GM20431 (cell line): ENCODE results near the gene LATS2.
"Not testable (repeated sequence)": the region's sequence is repeated elsewhere in the genome, so short reads cannot be mapped to it uniquely, and the experiment has no call there.

ENCODE experiments used
- in situ Hi-C: fragments of 300-500 bp; cut with MseI, MboI; formaldehyde crosslinking; loops from one replicate; pipeline ENCODE4 v1.15.0; 2020; ENCODE audit warnings: low sequenced_read_pairs; ENCODE audit not compliant: unreplicated experiment

Gene LATS2

DNA sequence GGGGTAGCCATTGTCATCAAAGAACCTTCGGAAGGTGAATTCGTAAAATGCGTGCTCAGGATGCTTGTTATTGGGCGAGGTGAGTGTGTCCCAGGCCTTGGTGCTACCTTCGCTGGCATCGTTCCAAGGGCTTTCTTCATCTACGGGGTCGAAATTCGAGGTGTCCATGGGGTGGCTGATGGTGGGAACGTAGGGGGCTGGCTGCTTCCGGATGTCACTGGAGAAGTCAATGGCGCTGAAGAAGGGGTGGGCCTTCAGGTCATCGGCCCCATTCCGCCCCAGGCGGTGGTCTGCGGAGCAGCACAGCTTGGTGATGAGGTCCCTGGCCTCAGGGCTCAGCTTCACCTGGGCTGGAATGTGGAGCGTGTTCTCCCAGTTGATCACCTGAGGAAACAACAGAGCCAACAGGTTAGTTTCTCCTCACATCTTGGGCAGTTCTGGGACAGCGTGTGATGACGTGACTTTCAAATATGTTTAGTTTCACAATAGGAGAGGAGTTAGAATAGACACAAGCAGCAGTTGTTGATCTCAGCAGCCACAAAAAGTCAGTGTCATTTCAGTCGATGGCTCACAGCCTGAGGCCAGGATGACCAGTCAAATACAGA lies 86.3 kb downstream of the LATS2 start:
- in situ Hi-C loops, result no loop called here

DNA sequence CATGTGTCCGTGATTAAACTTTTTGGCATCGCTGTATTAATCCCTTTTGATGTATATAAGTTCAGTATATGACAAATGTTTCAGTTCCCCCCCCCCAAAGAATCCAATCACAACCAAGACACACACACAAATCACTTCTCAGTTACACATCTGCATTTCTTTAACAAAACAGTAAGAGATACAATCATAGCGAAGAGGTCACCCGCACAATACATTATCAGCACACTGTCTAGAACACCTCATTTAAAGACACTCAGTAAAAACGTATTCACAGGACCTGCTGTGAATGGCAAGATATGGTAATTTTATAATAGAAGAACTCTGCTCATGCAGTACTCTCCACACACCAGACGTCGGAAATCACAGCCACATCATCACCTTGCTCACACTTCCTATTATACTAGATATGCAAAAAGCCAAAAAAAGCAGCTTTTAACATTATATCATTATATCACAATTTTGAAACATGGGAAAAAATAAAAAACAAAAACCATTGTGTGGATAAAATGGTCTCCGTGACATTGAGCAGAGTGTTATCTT lies 87.4 kb downstream of the LATS2 start:
- in situ Hi-C loops, result no loop called here

DNA sequence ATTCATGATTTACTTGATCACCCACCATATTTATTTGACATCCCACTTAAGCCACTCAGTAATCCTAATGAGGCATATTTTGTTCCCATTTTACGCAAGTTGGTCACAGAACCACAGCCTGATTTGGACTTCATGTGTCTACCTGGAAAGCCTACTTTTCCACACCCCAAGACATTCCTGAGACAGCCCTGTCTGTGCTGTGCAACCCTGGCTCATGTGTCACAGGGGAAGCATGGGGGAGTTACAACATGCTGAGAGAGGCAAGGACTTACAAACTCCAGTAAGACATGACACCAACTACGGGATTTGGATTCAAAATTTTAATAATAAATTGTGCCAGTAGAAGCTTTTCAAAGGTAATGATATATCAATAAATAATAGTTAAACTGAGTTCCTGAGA lies 88.7 kb downstream of the LATS2 start:
- in situ Hi-C loops, result no loop called here

DNA sequence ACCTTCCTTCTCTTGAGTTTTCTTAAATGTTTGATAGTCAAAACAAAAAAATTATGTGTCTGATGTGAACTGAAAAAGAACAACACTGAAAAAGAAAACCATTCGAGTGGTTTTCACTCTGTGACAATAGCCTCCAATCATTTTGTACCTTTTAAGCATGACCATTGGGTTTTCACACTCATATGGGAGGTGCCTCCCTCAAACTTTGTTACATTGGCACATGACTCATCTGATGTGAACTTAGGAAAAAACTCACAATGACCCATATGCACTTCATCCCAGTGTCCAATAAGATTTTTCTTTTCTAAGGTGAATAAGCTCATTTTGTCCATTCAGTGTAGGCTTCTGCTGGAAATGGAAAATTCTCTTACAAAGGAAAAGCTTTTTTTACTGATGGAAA lies 92.2 kb downstream of the LATS2 start:
- in situ Hi-C loops, result no loop called here

DNA sequence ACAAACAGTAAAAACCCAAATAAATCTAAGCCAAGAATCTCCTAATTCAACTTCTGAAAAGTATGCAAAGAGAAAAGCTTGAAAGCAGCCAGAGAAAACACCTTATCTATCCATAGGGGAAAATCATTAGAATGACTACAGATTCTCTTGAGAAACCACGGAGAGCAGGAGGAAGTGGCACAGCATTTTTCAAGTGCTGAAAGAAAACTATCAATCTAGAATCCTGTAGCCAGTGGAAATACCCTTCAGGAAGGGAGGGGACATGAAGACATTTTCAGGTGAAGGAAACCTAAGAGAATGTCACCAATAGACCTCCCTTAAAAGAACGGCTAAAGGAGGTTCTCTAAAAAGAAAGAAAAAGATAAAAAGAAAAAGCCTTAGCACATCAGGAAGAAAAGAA lies 92.6 kb downstream of the LATS2 start:
- in situ Hi-C loops, result no loop called here

DNA sequence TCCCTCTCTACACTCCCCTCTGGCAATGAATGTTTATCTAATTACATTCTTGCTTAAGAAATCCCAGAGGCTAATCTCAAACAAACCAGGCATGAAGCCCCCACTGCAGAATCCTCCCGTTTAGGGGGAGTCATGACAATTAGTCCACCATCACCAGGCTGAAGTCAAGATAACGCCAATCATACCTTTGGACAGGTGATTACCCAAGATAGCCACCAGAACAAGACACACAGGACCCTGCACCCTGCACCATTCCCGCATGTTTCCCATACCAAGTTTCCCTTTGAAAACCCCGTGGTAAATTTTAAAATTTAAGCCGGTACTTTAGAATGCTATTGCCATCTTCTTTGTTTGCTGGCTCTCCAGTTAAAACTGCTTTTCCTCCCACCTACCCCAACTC lies 94.0 kb downstream of the LATS2 start:
- in situ Hi-C loops, result no loop called here

DNA sequence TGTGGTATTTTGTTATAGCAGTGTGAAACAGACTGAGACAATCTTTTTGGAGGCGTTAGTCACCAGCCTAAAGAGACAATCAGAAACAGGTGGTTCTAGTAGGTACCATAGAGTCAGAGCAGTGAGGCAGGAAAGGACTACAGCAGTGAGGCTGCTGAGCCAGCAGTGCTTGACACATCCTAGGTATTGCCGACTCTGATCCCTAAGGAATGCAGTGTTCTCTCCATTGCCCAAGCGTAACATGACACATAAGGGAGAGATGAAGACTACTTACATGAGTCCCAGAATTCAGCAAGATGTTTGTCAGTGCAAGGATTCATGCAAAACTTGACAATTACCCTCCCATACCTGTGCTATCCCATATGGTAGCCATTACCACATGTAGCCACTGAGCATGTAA lies 96.5 kb downstream of the LATS2 start:
- in situ Hi-C loops, result no loop called here

DNA sequence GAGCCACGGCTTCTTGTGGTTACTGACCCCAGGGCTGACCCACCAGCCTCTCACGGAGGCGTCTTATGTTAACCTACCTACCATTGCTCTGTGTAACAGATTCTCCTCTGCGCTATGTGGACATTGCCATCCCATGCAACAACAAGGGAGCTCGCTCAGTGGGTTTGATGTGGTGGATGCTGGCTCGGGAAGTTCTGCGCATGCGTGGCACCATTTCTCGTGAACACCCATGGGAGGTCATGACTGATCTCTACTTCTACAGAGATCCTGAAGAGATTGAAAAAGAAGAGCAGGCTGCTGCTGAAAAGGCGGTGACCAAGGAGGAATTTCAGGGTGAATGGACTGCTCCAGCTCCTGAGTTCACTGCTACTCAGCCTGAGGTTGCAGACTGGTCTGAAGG lies 99.7 kb downstream of the LATS2 start:
- in situ Hi-C loops, result not testable (repeated sequence)

DNA sequence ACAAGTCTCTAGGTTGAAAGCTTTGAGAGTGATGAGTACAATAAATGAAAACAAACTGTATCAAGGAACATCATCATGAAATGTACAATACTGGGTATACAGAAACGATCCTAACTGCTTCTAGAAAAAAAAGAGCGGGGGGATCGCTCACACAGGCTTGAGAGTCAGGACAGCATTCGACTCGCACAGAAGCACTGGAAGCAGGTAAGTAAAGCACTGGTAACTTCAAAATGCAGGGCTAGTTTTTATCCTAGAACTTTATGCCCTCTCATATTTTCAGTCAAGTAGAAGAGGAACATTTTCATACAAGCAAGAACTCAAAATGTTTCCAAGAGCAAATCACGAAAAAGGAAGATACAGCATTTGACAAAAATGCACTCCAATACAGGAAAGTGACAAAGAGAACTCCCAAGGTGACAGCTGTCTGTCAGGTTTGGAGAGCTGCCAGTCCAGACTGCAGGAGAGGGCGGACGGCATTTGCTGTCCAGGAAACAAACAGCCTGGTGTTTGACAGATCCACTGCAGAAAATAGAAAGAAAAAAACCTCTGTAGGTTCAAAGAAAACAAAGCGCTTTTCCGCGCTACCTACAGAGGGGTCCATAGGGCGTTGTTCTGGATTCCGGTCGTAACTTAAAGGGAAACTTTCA lies 100.6 kb downstream of the LATS2 start:
- in situ Hi-C loops, result no loop called here

DNA sequence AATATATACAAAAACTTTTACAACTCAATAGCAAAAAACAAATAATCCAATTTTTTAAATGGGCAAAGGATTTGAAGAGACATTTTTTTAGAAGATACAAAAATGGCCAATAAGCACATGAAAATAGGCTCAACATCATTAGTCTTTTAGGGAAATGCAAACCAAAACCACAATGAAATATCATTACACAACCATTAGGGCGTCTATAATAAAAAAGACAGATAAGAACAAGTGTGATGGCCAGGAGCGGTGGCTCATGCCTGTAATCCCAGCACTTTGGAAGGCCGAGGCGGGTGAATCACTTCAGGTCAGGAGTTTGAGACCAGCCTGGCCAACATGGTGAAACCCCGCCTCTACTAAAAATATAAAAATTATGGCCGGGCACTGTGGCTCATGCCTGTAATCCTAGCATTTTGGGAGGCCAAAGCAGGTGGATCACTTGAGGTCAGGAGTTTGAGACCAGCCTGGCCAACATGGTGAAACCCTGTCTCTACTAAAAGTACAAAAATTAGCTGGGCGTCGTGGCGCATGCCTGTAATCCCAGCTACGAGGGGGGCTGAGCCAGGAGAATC lies 104.3 kb downstream of the LATS2 start:
- in situ Hi-C loops, result not testable (repeated sequence)

DNA sequence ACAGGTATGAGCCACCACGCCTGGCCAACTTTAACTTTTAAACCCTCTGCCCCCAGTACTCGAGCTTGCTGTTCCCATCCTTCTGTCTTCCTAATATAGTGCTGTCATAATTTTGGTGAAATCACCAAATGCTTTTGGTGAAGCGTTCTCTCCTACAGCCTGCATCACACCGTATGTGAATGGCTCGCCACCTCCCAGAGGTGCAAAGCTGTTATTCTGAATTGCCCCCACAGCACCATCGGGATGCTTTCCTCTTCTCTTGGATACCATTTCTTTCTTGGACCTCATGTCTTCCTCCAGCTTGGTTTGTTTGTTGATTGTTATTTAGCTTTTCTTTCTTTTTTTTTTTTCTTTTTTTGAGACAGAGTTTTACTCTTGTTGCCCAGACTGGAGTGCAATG lies 105.9 kb downstream of the LATS2 start:
- in situ Hi-C loops, result no loop called here

DNA sequence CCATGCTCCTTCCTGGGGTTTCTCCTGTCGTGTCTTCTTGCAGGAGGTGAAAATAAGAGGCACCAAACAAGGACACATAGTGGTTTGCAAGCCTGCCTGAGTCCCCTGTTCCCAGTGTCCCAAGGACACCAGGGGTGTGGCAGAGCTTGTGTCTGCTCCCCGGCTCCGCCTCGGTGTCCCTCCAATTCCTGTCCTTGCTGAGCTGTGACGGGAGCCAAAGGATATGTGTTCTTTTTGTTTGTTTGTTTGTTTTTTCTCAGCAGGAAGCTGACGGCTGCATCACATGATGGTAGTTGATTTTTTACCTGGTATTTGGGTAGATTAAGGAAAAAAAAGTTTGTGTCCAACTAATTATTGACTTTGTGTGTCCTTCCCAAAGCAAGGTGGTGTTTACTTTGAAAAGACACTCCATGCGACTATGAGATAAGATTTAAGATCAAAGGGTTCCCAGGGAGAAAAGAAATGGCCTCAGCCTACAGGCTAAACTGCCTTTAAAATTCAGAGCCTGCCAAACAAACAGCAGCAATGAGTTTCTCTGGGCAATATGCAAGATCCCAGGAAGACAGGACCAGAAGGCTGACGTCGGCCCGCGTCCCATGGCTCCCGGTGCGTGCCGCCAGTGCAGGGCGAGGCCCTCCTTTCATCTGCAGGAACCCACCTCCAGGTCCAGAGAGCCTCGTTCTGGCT lies 108.0 kb downstream of the LATS2 start:
- in situ Hi-C loops, result no loop called here

DNA sequence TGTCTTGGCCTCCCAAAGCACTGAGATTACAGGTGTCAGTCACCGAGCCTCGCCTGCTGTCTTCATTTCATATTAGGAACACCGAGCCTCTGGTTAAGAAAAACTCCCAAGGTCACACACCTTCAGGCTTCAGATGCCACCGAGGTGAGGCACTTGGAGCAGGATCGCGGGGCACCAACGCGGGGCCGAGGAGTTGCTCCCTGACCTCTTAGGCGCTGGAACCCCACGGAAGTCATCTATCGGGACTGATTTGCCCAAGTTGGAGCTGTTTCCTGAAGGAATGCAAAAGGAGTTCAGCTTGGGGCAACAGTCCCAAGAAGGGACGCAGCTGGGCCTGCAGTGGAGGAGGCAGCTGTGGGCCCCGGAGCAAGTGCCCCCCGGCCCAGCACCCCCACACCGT lies 108.5 kb downstream of the LATS2 start:
- in situ Hi-C loops, result no loop called here

DNA sequence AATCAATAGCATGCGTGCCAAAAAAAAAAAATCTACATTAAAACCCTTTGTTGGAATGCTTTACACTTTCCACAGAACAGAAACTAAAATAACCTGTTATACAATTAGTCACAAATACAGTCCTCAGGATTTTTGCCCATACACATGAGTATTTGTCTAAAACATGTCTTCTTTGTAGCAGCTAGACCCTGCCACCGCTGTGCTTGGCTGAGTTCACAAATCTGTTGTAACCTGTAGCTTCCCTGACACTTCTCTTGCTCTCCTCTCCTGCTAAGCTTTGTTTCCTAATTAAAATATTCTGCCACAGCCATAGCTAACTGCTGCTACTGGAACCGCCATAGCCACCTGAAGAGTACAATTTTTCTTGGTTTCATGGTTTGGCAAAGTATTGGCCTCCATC lies 113.4 kb downstream of the LATS2 start:
- in situ Hi-C loops, result loop anchor here (25.0 kb wide), 1 partner anchor 539 kb away; no protein-coding TSS in a partner anchor

DNA sequence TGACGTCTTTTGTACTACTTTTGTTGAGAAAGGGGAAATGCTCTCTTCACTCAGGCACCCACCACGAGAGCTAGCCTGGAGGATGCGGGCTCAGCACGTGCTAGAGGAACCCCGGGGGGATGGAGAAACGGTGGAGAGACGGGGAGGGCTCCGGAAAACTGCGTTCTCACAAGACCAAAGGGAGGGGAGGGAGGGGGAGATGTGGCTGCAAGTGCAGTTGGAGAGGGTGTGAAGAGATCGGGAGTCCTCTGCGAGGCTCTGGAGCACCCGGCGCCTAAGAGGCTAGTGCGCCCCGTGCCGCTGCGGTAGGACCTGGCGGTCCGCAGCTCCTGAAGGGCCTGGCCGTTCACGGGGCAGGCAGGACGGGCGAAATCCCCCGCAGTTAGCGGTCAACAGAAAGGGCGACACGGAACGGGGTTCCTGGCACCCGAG lies 115.4 kb downstream of the LATS2 start:
- in situ Hi-C loops, result loop anchor here (25.0 kb wide), 1 partner anchor 541 kb away; no protein-coding TSS in a partner anchor

DNA sequence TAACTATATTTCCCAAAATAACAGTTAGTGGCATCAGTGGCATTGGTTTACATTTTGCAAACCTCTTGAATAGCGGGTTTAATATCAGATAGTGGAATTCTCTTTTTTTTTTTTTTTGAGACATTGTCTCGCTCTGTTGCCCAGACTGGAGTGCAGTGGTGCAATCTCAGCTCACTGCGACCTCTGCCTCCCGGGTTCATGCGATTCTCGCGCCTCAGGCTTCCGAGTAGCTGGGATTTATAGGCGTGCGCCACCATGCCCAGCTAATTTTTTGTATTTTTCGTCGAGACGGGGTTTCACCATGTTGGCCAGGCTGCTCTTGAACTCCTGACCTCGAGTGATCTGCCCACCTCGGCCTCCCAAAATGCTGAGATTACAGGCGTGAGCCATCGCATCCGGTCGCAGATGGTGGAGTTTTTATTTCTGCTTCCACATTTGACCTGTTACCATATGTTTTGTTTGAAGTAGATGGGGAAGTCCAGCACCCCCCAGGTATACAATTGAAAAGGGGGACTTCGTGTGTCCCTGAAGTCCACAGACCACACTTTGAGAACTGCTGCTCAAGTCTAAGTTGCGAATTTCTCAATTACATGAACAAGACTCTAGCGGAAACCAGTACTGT lies 118.3 kb downstream of the LATS2 start:
- in situ Hi-C loops, result loop anchor here (25.0 kb wide), 1 partner anchor 544 kb away; no protein-coding TSS in a partner anchor

DNA sequence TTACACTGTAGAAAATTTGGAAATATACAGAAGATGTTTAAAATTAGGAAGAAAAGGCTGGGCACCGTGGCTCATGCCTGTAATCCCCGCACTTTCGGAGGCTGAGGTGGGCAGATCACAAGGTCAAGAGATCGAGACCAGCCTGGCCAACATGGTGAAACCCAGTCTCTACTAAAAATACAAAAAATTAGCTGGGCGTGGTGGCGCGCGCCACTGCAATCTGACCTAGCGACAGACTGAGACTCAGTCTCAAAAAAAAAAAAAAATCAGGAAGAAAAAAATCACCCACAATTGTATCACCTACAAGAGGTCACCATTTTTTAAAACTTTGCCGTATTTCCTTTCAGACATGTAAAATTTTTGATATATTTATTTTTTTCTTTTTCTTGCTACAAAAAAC lies 120.9 kb downstream of the LATS2 start:
- in situ Hi-C loops, result loop anchor here (25.0 kb wide), 1 partner anchor 547 kb away; no protein-coding TSS in a partner anchor

DNA sequence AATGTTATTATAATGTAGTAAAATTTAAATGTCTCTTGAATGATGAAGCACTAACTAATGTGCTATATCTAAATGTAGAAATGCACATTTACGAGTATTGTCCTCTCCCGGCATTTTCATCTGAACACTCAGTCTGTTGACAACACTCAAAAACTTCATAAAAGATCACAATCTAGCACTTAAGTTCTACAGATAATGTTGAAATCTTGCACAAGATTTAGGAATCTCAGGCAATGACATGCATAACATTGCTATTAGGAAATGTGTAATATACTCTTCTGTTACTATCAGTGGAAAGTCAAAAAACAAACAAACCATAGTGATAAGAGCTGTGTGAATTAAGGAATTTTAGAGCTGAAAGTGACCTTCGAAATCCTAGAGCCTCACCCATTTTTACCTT lies 121.3 kb downstream of the LATS2 start:
- in situ Hi-C loops, result loop anchor here (25.0 kb wide), 1 partner anchor 547 kb away; no protein-coding TSS in a partner anchor

DNA sequence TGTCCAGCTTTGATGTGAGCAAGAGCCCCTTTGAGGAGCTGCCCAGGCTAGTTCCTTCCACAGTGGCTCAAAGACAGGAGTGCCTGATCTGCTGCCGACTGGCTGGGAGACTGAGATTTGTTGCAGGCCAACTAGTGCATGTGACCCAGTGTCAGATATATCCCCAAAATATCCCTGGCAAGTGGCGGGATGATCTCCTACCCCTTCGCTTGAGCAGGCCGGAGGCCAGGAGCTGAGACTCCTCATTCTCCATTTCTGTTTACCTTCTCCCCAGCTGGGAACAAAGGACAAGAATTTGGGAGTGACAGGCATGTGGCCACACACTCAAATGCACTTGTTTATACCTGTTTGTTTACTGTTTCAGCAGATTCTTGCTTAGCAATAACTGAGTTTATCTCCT lies 121.7 kb downstream of the LATS2 start:
- in situ Hi-C loops, result loop anchor here (25.0 kb wide), 1 partner anchor 548 kb away; no protein-coding TSS in a partner anchor

DNA sequence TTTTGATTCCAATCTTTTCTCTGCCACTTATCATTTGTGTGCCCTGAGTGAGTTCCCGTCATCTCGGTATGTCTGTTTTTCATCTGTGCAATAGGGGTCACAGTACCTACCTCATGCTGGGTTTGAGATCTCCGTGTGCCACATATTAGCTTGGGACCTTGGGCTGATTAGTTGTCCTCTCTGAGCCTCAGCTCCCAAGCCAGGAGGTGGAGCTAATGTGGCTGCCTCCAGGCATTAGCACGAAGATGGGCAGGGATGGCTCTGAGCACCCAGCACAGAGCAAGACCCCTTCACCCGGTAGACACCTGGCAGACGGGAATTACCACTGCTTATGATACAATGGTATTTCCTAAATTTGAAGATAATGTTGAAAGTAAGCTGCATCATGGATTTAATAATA lies 123.1 kb downstream of the LATS2 start:
- in situ Hi-C loops, result loop anchor here (25.0 kb wide), 1 partner anchor 549 kb away; no protein-coding TSS in a partner anchor
